AG04450 (cell line): ENCODE results near the gene CREB5. TPM values are rescaled to one million over a fixed set of nuclear protein-coding genes. Genes with fewer than 3 reads are reported as not detected.
A peak's percentile ranks its signal among the peaks of the same experiment; 100 is the strongest.

Experiments used
- CTCF ChIA-PET: fragments of 300-600, 350-600 bp; formaldehyde crosslinking; extraction: SDS; loops from one replicate; lab custom pipeline; 2022; ENCODE audit warnings: antibody characterized with exemption, inconsistent platforms; lab: Charles Lee
- POLR2A ChIA-PET: fragments of 350-600 bp; formaldehyde crosslinking; extraction: SDS; loops from one replicate; lab custom pipeline; 2021; ENCODE audit warnings: antibody characterized with exemption, inconsistent platforms; lab: Yijun Ruan, JAX
- DNase-seq: peaks from one replicate; pipeline ENCODE4 v3.0.0-alpha.2; 2011; ENCODE audit warnings: low read depth, low spot score
- H3K27ac ChIP-seq: one replicate; pipeline ENCODE4 v1.5.1; 2012; ENCODE audit warnings: low read depth, low read length, control low read depth
- H3K27me3 ChIP-seq: one replicate; pipeline ENCODE4 v1.6.0; 2012; ENCODE audit warnings: low read length; ENCODE audit not compliant: control insufficient read depth, insufficient read depth
- H3K4me3 ChIP-seq: 2 replicates; pipeline ENCODE4 v1.5.1; 2011; ENCODE audit warnings: mild to moderate bottlenecking, low read depth, low read length, control low read depth
- H3K9me3 ChIP-seq: 2 replicates; pipeline ENCODE4 v1.5.1; 2012; ENCODE audit warnings: low read length; ENCODE audit not compliant: control insufficient read depth, insufficient read depth
- polyA plus RNA-seq: library from polyadenylated mRNA; depleted of rRNA; stranded (reverse); fragments of >200 nt; gene quantifications from 2 replicates; pipeline ENCODE4 v1.2.3, GENCODE V29; 2011
- TF ChIP-seq, protein P1 (sequence below): IDR thresholded peaks from 2 replicates; pipeline ENCODE4 v1.5.1; 2011; ENCODE audit warnings: low read depth, low read length, control low read depth, inconsistent platforms

Gene CREB5
- polyA plus RNA-seq, 1 experiment, result 22.1 TPM

DNA sequence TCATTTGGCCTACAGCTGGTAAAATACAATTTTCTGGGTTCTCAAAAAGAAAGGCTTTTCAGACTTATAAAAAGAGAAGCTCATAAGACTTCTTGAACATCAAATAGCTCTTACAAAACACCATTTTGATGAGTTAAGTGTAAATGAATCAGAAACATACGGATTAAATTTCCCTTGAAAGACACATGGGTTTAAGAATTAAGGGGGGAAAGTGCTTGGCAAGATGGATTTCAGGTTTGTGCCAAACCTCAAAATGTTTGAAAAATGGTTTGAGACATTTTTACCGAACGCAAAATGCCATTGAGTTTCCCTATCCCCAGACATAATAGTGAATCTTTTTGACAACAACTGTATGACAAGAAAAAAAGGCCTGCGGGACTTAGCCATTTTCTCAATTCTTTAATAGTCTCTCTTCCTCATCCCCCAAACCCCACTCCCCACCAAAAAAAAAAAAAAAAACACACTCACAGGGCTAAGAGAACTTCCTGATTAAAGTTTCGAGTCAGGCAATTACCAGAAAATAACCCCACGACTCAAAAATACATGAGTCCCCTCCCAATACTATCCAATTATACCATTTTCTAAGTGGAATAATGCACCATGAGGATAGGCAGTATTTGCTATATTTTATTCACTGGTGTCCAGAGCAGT is 285.7 kb downstream of the CREB5 start:
- DNase-seq, result no peak
- ChIA-PET POLR2A (interaction anchor here (0.7 kb wide), 1 partner anchor 12 kb away, joined by 3 read pairs; no protein-coding TSS in a partner anchor), CTCF (no interaction called here)
- Histone ChIP-seq H3K27ac (no peak overlapping the region), H3K4me3 (no peak overlapping the region), H3K27me3 (no peaks in the 10 kb centered on the region), H3K9me3 (no peaks in the 10 kb centered on the region)
- TF ChIP-seq, protein P1, sequence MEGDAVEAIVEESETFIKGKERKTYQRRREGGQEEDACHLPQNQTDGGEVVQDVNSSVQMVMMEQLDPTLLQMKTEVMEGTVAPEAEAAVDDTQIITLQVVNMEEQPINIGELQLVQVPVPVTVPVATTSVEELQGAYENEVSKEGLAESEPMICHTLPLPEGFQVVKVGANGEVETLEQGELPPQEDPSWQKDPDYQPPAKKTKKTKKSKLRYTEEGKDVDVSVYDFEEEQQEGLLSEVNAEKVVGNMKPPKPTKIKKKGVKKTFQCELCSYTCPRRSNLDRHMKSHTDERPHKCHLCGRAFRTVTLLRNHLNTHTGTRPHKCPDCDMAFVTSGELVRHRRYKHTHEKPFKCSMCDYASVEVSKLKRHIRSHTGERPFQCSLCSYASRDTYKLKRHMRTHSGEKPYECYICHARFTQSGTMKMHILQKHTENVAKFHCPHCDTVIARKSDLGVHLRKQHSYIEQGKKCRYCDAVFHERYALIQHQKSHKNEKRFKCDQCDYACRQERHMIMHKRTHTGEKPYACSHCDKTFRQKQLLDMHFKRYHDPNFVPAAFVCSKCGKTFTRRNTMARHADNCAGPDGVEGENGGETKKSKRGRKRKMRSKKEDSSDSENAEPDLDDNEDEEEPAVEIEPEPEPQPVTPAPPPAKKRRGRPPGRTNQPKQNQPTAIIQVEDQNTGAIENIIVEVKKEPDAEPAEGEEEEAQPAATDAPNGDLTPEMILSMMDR, result no peak

DNA sequence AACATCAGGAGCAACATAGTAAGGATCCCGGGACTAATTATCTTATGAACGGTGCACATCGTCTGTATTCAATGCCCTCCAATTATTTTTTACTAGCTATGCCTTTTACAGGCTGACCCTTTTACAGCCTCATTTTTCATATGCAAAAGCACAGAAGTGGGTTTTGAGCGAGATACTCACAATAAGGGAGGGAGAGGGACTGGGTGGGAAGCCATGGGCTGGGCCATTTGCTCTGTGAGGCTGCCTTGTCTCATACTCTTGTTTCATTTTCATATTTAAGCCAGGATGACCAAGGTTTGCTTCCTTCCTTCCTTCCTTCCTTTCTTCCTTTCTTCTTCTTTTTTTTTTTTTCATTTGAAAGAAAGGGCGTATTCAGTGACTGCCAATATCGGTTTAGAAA is 286.5 kb downstream of the CREB5 start:
- POLR2A ChIA-PET, result no interaction called here
- Histone ChIP-seq H3K4me3 (no peak overlapping the region), H3K27me3 (no peaks in the 10 kb centered on the region), H3K9me3 (no peaks in the 10 kb centered on the region), H3K27ac (no peak overlapping the region)
- TF ChIP-seq, protein P1, result no peak
- CTCF ChIA-PET, result no interaction called here
- no peak for DNase-seq

DNA sequence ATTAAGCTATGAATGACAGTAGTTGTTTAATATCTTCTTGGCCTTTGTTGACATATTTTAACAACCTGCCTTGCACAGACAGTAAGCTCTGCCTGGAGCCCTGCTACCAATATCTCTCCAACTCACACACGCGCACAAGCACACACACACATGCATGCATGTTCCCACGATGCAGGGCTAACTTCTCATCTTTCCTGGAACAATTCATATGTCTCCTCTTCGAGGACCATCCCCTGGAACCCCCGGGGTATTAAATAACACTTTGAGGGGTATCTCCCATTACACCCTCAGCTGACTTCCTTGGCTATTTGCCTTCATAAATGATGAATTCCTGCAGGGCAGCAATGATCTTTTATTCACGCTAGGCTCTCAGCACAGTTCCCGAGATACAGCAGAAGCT is 287.8 kb downstream of the CREB5 start:
- DNase-seq, result no peak
- H3K27ac ChIP-seq, result no peak overlapping the region
- TF ChIP-seq, protein P1, result no peak
- H3K27me3 ChIP-seq, result no peaks in the 10 kb centered on the region
- CTCF ChIA-PET, result interaction anchor here (0.7 to 2.0 kb wide), 7 partner anchors 9 to 401 kb away, joined by 3 to 8 read pairs (median 4); no protein-coding TSS in a partner anchor
- H3K9me3 ChIP-seq, result no peaks in the 10 kb centered on the region
- H3K4me3 ChIP-seq, result no peak overlapping the region
- POLR2A ChIA-PET, result interaction anchor here (0.6 to 1.5 kb wide), 2 partner anchors 14 to 104 kb away, joined by 4 to 5 read pairs; no protein-coding TSS in a partner anchor

DNA sequence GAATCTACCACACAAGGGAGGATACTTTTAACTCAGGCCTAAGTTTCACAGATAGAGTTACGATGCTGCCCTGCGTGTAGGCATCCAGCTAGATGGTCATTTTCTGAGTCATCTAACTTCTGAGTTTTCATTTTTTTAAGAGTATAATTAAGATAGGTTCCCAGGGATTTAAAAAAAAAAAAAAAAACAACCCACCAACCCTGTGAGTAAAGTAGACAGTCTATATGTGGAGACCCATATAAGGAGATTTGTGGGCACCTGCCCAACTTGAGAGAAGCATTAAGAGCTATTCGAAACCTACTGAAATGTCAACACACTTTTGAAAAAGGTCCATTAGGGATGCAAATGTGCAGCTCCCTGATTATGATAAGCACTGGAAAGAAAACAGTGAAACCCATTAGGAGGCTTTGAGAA is 288.5 kb downstream of the CREB5 start:
- TF ChIP-seq, protein P1, result no peak
- CTCF ChIA-PET, result interaction anchor here (0.6 to 2.0 kb wide), 6 partner anchors 9 to 402 kb away, joined by 3 to 8 read pairs (median 4); no protein-coding TSS in a partner anchor
- no peaks in the 10 kb centered on the region for H3K9me3 ChIP-seq
- POLR2A ChIA-PET, result interaction anchor here (0.6 to 1.5 kb wide), 2 partner anchors 15 to 103 kb away, joined by 4 to 5 read pairs; no protein-coding TSS in a partner anchor
- DNase-seq, result peak; percentile 11
- no peak overlapping the region for H3K27ac ChIP-seq
- no peaks in the 10 kb centered on the region for H3K27me3 ChIP-seq
- no peak overlapping the region for H3K4me3 ChIP-seq

GRCh38 chr7:28701731-28702130 is 289.4 kb downstream of the CREB5 start:
- no peaks in the 10 kb centered on the region for H3K9me3 ChIP-seq
- ChIA-PET POLR2A (no interaction called here), CTCF (interaction anchor here (2.0 kb wide), 1 partner anchor 312 kb away, joined by 6 read pairs; no protein-coding TSS in a partner anchor)
- H3K27ac ChIP-seq, result no peak overlapping the region
- DNase-seq, result no peak
- TF ChIP-seq, protein P1, result no peak
- H3K4me3 ChIP-seq, result no peak overlapping the region
- H3K27me3 ChIP-seq, result no peaks in the 10 kb centered on the region
